A549 (cell line): Measurements from ENCODE around the gene PHF21B.

Experiments
- CEBPB ChIP-seq, 2 experiments: fragments of >200 bp in 1 of 2; sonication (Bioruptor Twin) in 1 of 2; formaldehyde crosslinking in 1 of 2; IDR thresholded peaks; 2 replicates each; pipeline ENCODE4 v1.6.1; 2012 to 2016
- CHD4 ChIP-seq: fragments of 200-600 bp; sonication (generic); IDR thresholded peaks from 2 replicates; pipeline ENCODE4 v1.6.1; 2016; ENCODE audit warnings: antibody characterized with exemption, mild to moderate bottlenecking, borderline replicate concordance
- ESRRA ChIP-seq: fragments of 150-350 bp; IDR thresholded peaks from 2 replicates; pipeline ENCODE4 v1.6.1; 2014; ENCODE audit warnings: mild to moderate bottlenecking, low read length, borderline replicate concordance
- FOSL2 ChIP-seq, 2 experiments: fragments of 450-650 bp in 1 of 2; fragments of >200 bp in 1 of 2; sonication (Bioruptor Twin) in 1 of 2; formaldehyde crosslinking; IDR thresholded peaks; 2 replicates each; pipeline versions ENCODE4 v1.5.0 to v1.6.1; 2016 to 2020; ENCODE audit warnings: mild to moderate bottlenecking in 1 of 2, moderate library complexity in 1 of 2
- HDAC2 ChIP-seq: fragments of 200-600 bp; sonication (generic); IDR thresholded peaks from 2 replicates; pipeline ENCODE4 v1.6.1; 2016
- JUN ChIP-seq, 2 experiments: fragments of >200 bp; sonication (Bioruptor Twin); formaldehyde crosslinking; IDR thresholded peaks; 2 replicates in 1 of 2; 3 replicates in 1 of 2; pipeline ENCODE4 v1.6.1; 2016 to 2017
- MAX ChIP-seq: IDR thresholded peaks from 2 replicates; pipeline ENCODE4 v1.6.1; 2012
- POLR2A ChIP-seq: IDR thresholded peaks from 2 replicates; pipeline ENCODE4 v1.6.1; 2012; ENCODE audit warnings: mild to moderate bottlenecking, low read length
- SREBF2 ChIP-seq: fragments of 450-650 bp; IDR thresholded peaks from 2 replicates; pipeline ENCODE4 v1.6.1; 2014; ENCODE audit warnings: mild to moderate bottlenecking, moderate library complexity
- TF ChIP-seq, protein P1 (sequence below): fragments of >200 bp; sonication (Bioruptor Twin); formaldehyde crosslinking; IDR thresholded peaks from 3 replicates; pipeline ENCODE4 v1.5.1; 2016
- TF ChIP-seq, protein P2 (sequence below): IDR thresholded peaks from 2 replicates; pipeline ENCODE4 v1.6.1; 2012

- TF ChIP-seq JUN (IDR thresholded peaks at IDR 0.05) (no peak), CHD4 (no peak), CEBPB (IDR thresholded peaks at IDR 0.05) (no peak), POLR2A (no peak), HDAC2 (no peak), FOSL2 (IDR thresholded peaks at IDR 0.05) (no peak), FOSL2 (CRISPR knock-in tag; IDR thresholded peaks at IDR 0.05) (no peak), ESRRA (no peak), SREBF2 (no peak), MAX (no peak)
- TF ChIP-seq, protein P1, sequence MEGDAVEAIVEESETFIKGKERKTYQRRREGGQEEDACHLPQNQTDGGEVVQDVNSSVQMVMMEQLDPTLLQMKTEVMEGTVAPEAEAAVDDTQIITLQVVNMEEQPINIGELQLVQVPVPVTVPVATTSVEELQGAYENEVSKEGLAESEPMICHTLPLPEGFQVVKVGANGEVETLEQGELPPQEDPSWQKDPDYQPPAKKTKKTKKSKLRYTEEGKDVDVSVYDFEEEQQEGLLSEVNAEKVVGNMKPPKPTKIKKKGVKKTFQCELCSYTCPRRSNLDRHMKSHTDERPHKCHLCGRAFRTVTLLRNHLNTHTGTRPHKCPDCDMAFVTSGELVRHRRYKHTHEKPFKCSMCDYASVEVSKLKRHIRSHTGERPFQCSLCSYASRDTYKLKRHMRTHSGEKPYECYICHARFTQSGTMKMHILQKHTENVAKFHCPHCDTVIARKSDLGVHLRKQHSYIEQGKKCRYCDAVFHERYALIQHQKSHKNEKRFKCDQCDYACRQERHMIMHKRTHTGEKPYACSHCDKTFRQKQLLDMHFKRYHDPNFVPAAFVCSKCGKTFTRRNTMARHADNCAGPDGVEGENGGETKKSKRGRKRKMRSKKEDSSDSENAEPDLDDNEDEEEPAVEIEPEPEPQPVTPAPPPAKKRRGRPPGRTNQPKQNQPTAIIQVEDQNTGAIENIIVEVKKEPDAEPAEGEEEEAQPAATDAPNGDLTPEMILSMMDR, result no peak
- TF ChIP-seq, protein P2, sequence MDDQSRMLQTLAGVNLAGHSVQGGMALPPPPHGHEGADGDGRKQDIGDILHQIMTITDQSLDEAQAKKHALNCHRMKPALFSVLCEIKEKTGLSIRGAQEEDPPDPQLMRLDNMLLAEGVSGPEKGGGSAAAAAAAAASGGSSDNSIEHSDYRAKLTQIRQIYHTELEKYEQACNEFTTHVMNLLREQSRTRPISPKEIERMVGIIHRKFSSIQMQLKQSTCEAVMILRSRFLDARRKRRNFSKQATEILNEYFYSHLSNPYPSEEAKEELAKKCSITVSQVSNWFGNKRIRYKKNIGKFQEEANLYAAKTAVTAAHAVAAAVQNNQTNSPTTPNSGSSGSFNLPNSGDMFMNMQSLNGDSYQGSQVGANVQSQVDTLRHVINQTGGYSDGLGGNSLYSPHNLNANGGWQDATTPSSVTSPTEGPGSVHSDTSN, result no peak
Observed at GRCh38 chr22:45053094-45053493, 43.3 kb upstream of the PHF21B start.
